ENCODE measurements around the gene ALPP. TPM values are rescaled to one million over a fixed set of nuclear protein-coding genes. Genes with fewer than 3 reads are reported as not detected.
A peak's percentile ranks its signal among the peaks of the same experiment; 100 is the strongest.

Gene ALPP
- total RNA-seq, 1 experiment from 2014 or later = 0.20 TPM

- no peak overlapping the region for H2BK5ac ChIP-seq (ENCODE audit: insufficient read length, low read length)
- H4K5ac ChIP-seq (ENCODE audit: insufficient read length, low read depth, low read length) = no peak overlapping the region
- peaks cover 53% of the 10 kb centered on the region for H3K27me3 Mint-ChIP-seq (ENCODE audit: low read depth)
- peak overlapping the region; percentile 68 to 84 for H3K4me3 Mint-ChIP-seq
- no peak overlapping the region for H3K56ac ChIP-seq (ENCODE audit: insufficient read length, low read depth, low read length)
- peaks cover 54 to 56% of the 10 kb centered on the region in 2 experiments for H3K4me1 Mint-ChIP-seq
- H3K4me2 ChIP-seq (ENCODE audit: insufficient read depth, insufficient read length, low read length) = peak overlapping the region; percentile 81
- no peak overlapping the region for H2BK15ac ChIP-seq (ENCODE audit: low read depth, low read length)
- H3K36me3 Mint-ChIP-seq (ENCODE audit: insufficient read depth in 1 of 3, low read depth in 3 of 3) = peaks cover 9 to 50% (median 34%) of the 10 kb centered on the region in 3 experiments
- H3K23ac ChIP-seq (ENCODE audit: insufficient read length, low read depth, low read length) = no peak overlapping the region
- peaks cover 8% of the 10 kb centered on the region; the same call in 1 of the 2 replicates for H3K4me1 ChIP-seq (ENCODE audit: insufficient read depth, low read length)
- no peak overlapping the region for H3K27ac ChIP-seq (ENCODE audit: insufficient read length, low read depth, low read length)
- H3K79me2 ChIP-seq (ENCODE audit: insufficient read depth, low read length) = no peaks in the 10 kb centered on the region
- H4K20me1 ChIP-seq (ENCODE audit: control insufficient read depth, insufficient read depth, insufficient read length) = peaks cover 3% of the 10 kb centered on the region
- DNase-seq = peak; percentile 74
- no peak overlapping the region for H2AFZ ChIP-seq (ENCODE audit: low read length)
- peak overlapping the region; percentile 36 for H3K18ac ChIP-seq (ENCODE audit: insufficient read length, low read depth, low read length)
- H3K9ac ChIP-seq (ENCODE audit: extremely low read depth, insufficient read length, low read length) = no peak overlapping the region
- no peak overlapping the region for H2BK120ac ChIP-seq (ENCODE audit: low read depth, low read length, poor library complexity, severe bottlenecking)
- no peak overlapping the region for H4K8ac ChIP-seq (replicated peaks; ENCODE audit: insufficient read length, low read depth, low read length)
- no peak overlapping the region for H2BK20ac ChIP-seq (ENCODE audit: low read depth, low read length, poor library complexity, severe bottlenecking)
- peaks cover 23% of the 10 kb centered on the region for H3K23me2 ChIP-seq (ENCODE audit: insufficient read length, low read depth, low read length, poor library complexity, severe bottlenecking)
- H3K27ac Mint-ChIP-seq = no peak overlapping the region; a peak in 1 of 7 replicates
- H3K4ac ChIP-seq (ENCODE audit: low read depth, low read length) = no peak overlapping the region
- no CpG with 5 or more reads among the region's 22 CpGs for WGBS (ENCODE audit: extremely low coverage, insufficient read length, low lambda C conversion rate)
- peaks cover 14% of the 10 kb centered on the region in 2 experiments for H3K9me3 Mint-ChIP-seq
- H2BK12ac ChIP-seq (ENCODE audit: insufficient read length, low read depth, low read length) = no peak overlapping the region
- H3T11ph ChIP-seq (ENCODE audit: low read length) = no peak overlapping the region
- H3K9me3 ChIP-seq (ENCODE audit: control insufficient read depth, low read depth, low read length) = no peaks in the 10 kb centered on the region
- peaks cover 28% of the 10 kb centered on the region; the same call in 1 of the 2 replicates for H3K27me3 ChIP-seq (ENCODE audit: insufficient read depth, low read length)
- TF ChIP-seq CTCF (conservative IDR thresholded peaks at IDR 0.05) = no peak
- peak overlapping the region; percentile 88 for H3K14ac ChIP-seq (ENCODE audit: insufficient read depth, low read length)
- H3K79me1 ChIP-seq (ENCODE audit: insufficient read depth, low read depth, low read length, poor library complexity, severe bottlenecking) = no peaks in the 10 kb centered on the region
- no peak overlapping the region for H4K91ac ChIP-seq (ENCODE audit: insufficient read length, low read depth, low read length)
- H2AK5ac ChIP-seq (ENCODE audit: insufficient read length, low read length) = no peak overlapping the region
These were observed 42.7 kb downstream of the ALPP start for GRCh38 chr2:232421189-232421785.

Data from H9 (cell line).